ENCODE data around the gene SAV1. TPM values are rescaled to one million over a fixed set of nuclear protein-coding genes. Genes with fewer than 3 reads are reported as not detected.

The SAV1 gene
- total and polyA plus RNA-seq, 2 of the 13 experiments (the other 11 are each of a cell fraction or from before 2014, with no cell fraction given) = 7.3 to 8.2 TPM

GRCh38 chr14:50667684-50667995 is 466 bp downstream of the SAV1 start (continued):
- no peak for TF ChIP-seq ZBTB7A (CRISPR knock-in tag; IDR thresholded peaks at IDR 0.05)
- TF ChIP-seq ZNF251 (CRISPR knock-in tag; IDR thresholded peaks at IDR 0.05) = no peak
- no peak for TF ChIP-seq JUND (CRISPR knock-in tag; IDR thresholded peaks at IDR 0.05)
- 0 out of 2 replicates have a peak, but pooled peaks have one; percentile 2 for TF ChIP-seq MYC (CRISPR knock-in tag; IDR thresholded peaks at IDR 0.05; ENCODE audit: borderline replicate concordance)
- TF ChIP-seq NFIB (CRISPR knock-in tag; IDR thresholded peaks at IDR 0.05; ENCODE audit: borderline replicate concordance) = no peak
- TF ChIP-seq MLLT10 (CRISPR knock-in tag; IDR thresholded peaks at IDR 0.05) = no peak
- no peak for TF ChIP-seq HOXD1 (CRISPR knock-in tag; IDR thresholded peaks at IDR 0.05)
- TF ChIP-seq UBTF (CRISPR knock-in tag; IDR thresholded peaks at IDR 0.05) = no peak; the same call in 1 of the 2 replicates
- no peak for TF ChIP-seq ZNF18 (CRISPR knock-in tag; IDR thresholded peaks at IDR 0.05; ENCODE audit: insufficient replicate concordance)
- TF ChIP-seq KLF16 (CRISPR knock-in tag; IDR thresholded peaks at IDR 0.05) = peak in 1 of 2 experiments; percentile 8; a peak in 1 of 4 replicates
- no peak for TF ChIP-seq ZGPAT (CRISPR knock-in tag; IDR thresholded peaks at IDR 0.05)
- TF ChIP-seq ARNT2 (CRISPR knock-in tag; IDR thresholded peaks at IDR 0.05; ENCODE audit: low read depth) = no peak
- no peak for TF ChIP-seq ZBTB1 (CRISPR knock-in tag; IDR thresholded peaks at IDR 0.05; ENCODE audit: borderline replicate concordance)
- no peak for TF ChIP-seq U2AF2 (IDR thresholded peaks at IDR 0.05; ENCODE audit: low read depth, low read length)
- no peak for TF ChIP-seq SKIL (CRISPR knock-in tag; IDR thresholded peaks at IDR 0.05; ENCODE audit: borderline replicate concordance)
- no peak for TF ChIP-seq SMAD9 (CRISPR knock-in tag; IDR thresholded peaks at IDR 0.05)
- no peak for TF ChIP-seq PCBP1 (IDR thresholded peaks at IDR 0.05; ENCODE audit: borderline replicate concordance, low read depth, low read length)
